ENCODE measurements around the gene PNPLA1.

DNA sequence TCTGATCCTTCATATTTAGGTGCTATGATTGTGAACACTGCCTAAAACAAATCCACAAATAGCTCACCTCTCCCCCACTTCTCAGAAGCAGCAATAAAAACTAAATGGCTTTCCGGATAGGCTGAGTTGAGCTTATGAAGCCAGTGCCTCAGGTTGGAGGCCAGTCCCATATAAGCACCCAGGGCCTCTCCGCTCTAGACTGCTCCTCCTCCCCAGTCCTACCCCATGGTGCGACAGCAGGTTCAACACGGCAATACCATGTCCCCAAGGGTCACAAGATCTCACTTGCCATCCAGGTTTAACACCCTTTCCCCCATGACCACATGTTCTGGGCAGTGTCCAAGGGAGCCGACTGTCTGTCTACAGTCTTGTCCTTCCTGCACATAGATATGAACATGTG, 46.1 kb downstream of the PNPLA1 start:
- TF ChIP-seq, protein P1, sequence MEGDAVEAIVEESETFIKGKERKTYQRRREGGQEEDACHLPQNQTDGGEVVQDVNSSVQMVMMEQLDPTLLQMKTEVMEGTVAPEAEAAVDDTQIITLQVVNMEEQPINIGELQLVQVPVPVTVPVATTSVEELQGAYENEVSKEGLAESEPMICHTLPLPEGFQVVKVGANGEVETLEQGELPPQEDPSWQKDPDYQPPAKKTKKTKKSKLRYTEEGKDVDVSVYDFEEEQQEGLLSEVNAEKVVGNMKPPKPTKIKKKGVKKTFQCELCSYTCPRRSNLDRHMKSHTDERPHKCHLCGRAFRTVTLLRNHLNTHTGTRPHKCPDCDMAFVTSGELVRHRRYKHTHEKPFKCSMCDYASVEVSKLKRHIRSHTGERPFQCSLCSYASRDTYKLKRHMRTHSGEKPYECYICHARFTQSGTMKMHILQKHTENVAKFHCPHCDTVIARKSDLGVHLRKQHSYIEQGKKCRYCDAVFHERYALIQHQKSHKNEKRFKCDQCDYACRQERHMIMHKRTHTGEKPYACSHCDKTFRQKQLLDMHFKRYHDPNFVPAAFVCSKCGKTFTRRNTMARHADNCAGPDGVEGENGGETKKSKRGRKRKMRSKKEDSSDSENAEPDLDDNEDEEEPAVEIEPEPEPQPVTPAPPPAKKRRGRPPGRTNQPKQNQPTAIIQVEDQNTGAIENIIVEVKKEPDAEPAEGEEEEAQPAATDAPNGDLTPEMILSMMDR (IDR thresholded peaks at IDR 0.05): no peak
- TF ChIP-seq POLR2A (IDR thresholded peaks at IDR 0.05): no peak
